BLaER1 treated with 17β-estradiol and CSF1 and Interleukin-3, amounts not matched to agents 10 nM and 100 nM (cell line): ENCODE data around the gene TRIM37.
"Not testable (repeated sequence)": the region's sequence is repeated elsewhere in the genome, so short reads cannot be mapped to it uniquely, and the experiment has no call there.

Experiments
- H3K27ac ChIP-seq, 11 experiments: shearing (Covaris generic); formaldehyde crosslinking; 2 replicates each; pipeline ENCODE4 v1.8.1; 2022
- H3K27me3 ChIP-seq, 11 experiments: shearing (Covaris generic); formaldehyde crosslinking; 2 replicates each; pipeline ENCODE4 v1.8.1; 2022
- H3K36me3 ChIP-seq, 11 experiments: shearing (Covaris generic); formaldehyde crosslinking; 2 replicates each; pipeline ENCODE4 v1.8.1; 2022
- H3K4me1 ChIP-seq, 10 experiments: shearing (Covaris generic); formaldehyde crosslinking; 2 replicates each; pipeline ENCODE4 v1.8.1; 2022
- H3K4me2 ChIP-seq, 11 experiments: shearing (Covaris generic); formaldehyde crosslinking; 2 replicates each; pipeline ENCODE4 v1.8.1; 2022
- H3K4me3 ChIP-seq, 10 experiments: shearing (Covaris generic); formaldehyde crosslinking; 2 replicates each; pipeline ENCODE4 v1.8.1; 2022
- H3K9ac ChIP-seq, 11 experiments: shearing (Covaris generic); formaldehyde crosslinking; 2 replicates each; pipeline ENCODE4 v1.8.1; 2022
- H3K9me3 ChIP-seq, 11 experiments: shearing (Covaris generic); formaldehyde crosslinking; replicated peaks in 1 of 11; 2 replicates each; pipeline ENCODE4 v1.8.1; 2022
- H4K20me1 ChIP-seq, 11 experiments: shearing (Covaris generic); formaldehyde crosslinking; 2 replicates each; pipeline ENCODE4 v1.8.1; 2022
- Cebpa-rat ChIP-seq, 11 experiments: shearing (Covaris generic); IDR thresholded peaks; 2 replicates each; pipeline ENCODE4 v1.8.1; 2022

Gene TRIM37

DNA sequence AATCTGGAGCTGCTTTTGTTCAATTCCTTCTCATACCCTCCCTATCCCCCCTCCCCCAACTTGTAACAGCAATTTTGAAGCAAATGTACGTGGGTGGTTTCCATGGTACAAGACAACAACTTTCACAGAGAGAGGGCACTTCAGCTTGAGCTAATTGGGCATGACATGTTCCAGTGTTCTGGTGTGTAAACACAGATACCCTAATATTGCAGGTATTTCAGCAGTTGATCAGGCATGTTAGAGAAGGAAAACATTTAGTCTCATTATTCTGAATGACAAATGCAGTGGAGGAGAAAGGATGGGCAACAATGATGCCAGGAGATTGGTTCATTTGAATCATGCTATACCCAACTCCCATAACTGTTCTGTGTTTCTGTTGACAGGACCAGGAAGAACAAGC, 137.5 kb downstream of the TRIM37 start:
- H4K20me1 ChIP-seq, result no peaks in the 10 kb centered on the region
- no peak for TF ChIP-seq Cebpa-rat (IDR thresholded peaks at IDR 0.05)
- 0 out of 22 replicates have a peak, but pooled peaks cover 0 to 4% (median 0%) of the 10 kb centered on the region in 11 experiments for H3K36me3 ChIP-seq
- no peak overlapping the region for H3K9ac ChIP-seq
- no peaks in the 10 kb centered on the region for H3K27me3 ChIP-seq
- no peaks in the 10 kb centered on the region for H3K9me3 ChIP-seq
- no peak overlapping the region for H3K27ac ChIP-seq
- H3K4me3 ChIP-seq, result no peak overlapping the region
- H3K4me2 ChIP-seq, result peak overlapping the region; percentile 35 to 69 (median 56); a peak in 20 of 22 replicates
- peaks cover 16 to 24% (median 20%) of the 10 kb centered on the region in 10 experiments for H3K4me1 ChIP-seq

DNA sequence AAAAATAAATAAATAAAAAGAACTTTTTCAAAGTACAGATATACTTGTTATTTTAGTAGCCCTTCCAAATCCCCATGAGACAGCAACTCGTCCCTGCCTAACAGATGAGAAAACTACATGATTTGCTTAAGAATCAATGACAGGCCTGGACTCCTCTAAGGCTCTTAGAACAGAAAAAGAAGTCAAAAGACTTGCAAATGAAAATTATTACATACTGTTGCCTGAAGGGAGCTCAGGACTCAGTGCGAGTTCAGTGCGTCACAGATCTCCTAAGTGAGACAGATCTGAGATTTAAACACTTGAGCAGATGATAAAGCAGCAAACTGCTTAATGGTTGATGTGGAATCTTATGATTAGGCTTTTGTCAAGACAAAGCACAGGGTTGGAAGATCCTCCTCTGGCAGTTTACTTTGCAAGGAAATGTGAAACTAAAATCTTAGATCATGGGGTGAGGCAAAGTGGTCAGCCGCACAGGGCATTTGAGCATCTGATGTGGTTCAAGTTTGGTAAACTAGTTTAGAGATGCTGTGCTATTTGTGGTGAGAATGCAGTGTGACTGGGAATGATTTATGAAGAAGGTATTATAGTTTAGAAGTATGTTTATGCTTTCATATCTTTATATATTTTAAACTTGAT, 138.1 kb downstream of the TRIM37 start:
- Histone ChIP-seq H3K36me3 (0 out of 22 replicates have a peak, but pooled peaks cover 0 to 4% (median 0%) of the 10 kb centered on the region in 11 experiments), H3K27ac (no peak overlapping the region; a peak in 1 of 22 replicates), H3K4me3 (no peak overlapping the region), H3K9me3 (no peaks in the 10 kb centered on the region), H3K4me1 (peaks cover 11 to 18% (median 16%) of the 10 kb centered on the region in 10 experiments), H3K9ac (peak overlapping the region in 3 of 11 experiments; percentile 12 to 31 (median 20); a peak in 2 of 22 replicates), H4K20me1 (no peaks in the 10 kb centered on the region), H3K27me3 (no peaks in the 10 kb centered on the region), H3K4me2 (peak overlapping the region; percentile 35 to 69 (median 56); a peak in 21 of 22 replicates)
- TF ChIP-seq Cebpa-rat (IDR thresholded peaks at IDR 0.05), result no peak

DNA sequence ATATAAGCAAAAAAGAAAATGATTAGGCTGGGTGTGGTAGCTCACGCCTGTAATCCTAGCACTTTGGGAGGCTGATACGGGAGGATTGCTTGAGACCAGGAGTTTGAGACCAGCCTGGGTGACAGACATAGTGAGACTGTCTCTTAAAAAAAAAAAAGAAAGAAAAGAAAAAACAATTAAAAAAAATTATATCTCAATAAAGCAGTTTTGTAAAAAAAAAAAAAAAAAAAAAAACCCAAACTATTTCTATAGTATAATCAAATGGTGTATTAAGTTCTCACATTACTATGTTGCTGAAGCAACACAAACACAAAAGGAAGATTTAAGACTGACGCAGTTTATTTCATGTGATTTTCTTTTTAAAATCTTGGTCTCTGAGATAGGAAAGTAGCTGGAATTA, 140.5 kb downstream of the TRIM37 start:
- Histone ChIP-seq H4K20me1 (no peaks in the 10 kb centered on the region), H3K4me3 (no peak overlapping the region), H3K4me2 (no peak overlapping the region), H3K27me3 (no peaks in the 10 kb centered on the region), H3K9me3 (no peaks in the 10 kb centered on the region), H3K36me3 (no peaks in the 10 kb centered on the region), H3K27ac (no peak overlapping the region), H3K9ac (no peak overlapping the region), H3K4me1 (peaks cover 11 to 18% (median 15%) of the 10 kb centered on the region in 10 experiments)
- TF ChIP-seq Cebpa-rat (IDR thresholded peaks at IDR 0.05), result no peak

DNA sequence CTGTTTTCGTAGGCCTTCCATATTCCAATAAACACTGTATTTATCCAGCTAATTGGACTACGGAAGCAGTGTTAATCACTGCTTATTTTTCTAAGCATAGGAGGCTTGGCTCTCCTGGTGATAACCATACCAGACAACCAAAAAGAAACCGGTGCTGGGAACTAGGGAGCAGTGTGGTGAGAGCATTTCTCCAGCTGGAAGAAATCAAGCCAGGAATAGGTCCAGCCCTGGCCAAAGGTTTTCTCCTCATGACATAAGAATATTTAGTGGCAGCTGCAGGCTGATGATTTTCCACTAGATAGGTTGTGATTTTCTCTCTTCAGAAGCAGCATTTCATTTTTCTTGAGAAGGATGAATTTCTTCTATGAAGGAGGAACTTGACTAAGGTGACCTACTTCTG, 141.5 kb downstream of the TRIM37 start:
- H3K4me3 ChIP-seq, result no peak overlapping the region
- no peaks in the 10 kb centered on the region for H4K20me1 ChIP-seq
- no peaks in the 10 kb centered on the region for H3K36me3 ChIP-seq
- H3K9me3 ChIP-seq, result no peaks in the 10 kb centered on the region
- H3K27me3 ChIP-seq, result no peaks in the 10 kb centered on the region
- peaks cover 9 to 18% (median 15%) of the 10 kb centered on the region in 10 experiments; a peak in 19 of 20 replicates for H3K4me1 ChIP-seq
- H3K4me2 ChIP-seq, result no peak overlapping the region
- H3K9ac ChIP-seq, result no peak overlapping the region
- no peak overlapping the region for H3K27ac ChIP-seq
- TF ChIP-seq Cebpa-rat (IDR thresholded peaks at IDR 0.05), result no peak

DNA sequence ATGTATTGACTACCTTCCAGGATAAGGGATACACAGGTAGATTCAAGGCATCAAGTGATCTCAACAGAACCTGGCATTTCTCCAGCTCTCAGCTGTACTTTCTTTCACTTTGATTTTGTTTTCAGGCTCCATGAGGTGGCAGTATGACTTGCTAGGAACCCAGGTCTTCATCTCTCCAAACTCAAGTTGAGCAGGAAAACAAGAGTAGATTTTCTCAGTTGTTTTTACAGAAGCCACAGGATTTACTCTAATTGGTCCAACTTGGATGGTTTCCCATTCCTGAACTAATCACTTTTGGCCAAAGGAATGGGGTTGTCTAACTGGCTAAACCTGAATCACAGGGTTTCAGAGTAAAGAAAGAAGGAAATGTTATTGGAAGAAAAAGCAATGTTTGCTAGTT, 146.6 kb downstream of the TRIM37 start:
- H3K36me3 ChIP-seq, result no peaks in the 10 kb centered on the region
- no peak overlapping the region for H3K9ac ChIP-seq
- H3K4me2 ChIP-seq, result no peak overlapping the region
- H4K20me1 ChIP-seq, result no peaks in the 10 kb centered on the region
- no peaks in the 10 kb centered on the region for H3K27me3 ChIP-seq
- H3K27ac ChIP-seq, result no peak overlapping the region
- no peak overlapping the region for H3K4me3 ChIP-seq
- H3K4me1 ChIP-seq, result no peaks in the 10 kb centered on the region
- H3K9me3 ChIP-seq, result no peaks in the 10 kb centered on the region
- no peak for TF ChIP-seq Cebpa-rat (IDR thresholded peaks at IDR 0.05)

DNA sequence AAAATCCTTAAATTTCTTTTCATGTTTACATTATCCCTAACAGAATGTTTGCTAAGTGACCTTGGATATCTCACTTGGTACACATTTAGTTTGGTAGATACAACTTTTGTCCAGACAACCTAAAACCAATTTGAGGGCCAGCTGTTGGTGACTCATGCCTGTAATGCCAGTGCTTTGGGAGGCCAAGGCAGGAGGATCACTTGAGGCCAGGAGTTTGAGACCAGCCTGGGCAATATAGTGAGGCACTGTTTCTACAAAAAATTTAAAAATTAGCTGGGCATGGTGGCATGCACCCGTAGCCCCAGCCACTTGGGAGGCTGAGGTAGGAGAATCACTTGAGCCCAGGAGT, 149.0 kb downstream of the TRIM37 start:
- H3K4me3 ChIP-seq, H3K4me2 ChIP-seq, H3K27ac ChIP-seq, H3K27me3 ChIP-seq, H3K9me3 ChIP-seq, H3K36me3 ChIP-seq, H4K20me1 ChIP-seq, H3K9ac ChIP-seq: not testable (repeated sequence)
- peaks cover 0 to 17% (median 8%) of the 10 kb centered on the region in 10 experiments; a peak in 12 of 20 replicates for H3K4me1 ChIP-seq

DNA sequence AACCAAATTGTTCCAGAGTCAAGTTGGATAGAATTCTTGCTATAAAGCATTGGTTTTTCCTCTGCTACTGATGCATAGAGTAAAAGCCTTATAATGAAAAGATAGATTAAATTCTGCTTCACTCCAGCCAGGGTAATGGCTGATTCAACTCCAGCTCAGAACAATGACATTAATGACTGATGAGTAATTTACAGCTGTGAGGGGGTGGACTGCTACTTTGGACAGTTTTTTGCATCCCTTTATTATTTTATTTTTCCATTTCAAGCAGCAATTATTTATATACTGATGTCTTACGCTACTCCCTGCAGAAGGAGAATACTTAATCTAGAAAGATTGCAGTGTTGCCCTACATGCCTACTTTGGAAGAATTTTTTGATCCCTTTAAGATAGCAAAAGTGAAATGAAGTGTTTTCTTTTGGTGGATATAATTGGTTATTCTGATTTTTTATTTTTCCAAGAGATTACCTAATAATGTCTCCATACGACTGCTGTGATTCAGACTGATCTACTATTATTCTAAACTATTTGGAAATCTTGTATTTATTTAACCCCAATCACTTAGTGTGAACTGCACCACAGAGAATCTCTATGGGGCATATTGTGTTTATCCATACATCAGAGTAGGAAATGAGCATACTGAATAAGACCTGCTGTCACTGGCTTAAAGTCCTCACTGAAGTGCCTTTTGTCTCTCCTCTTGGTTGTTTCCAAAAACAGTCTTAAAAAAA, 149.5 kb downstream of the TRIM37 start:
- Histone ChIP-seq H3K36me3 (peaks cover 0 to 3% (median 0%) of the 10 kb centered on the region in 11 experiments; a peak in 1 of 22 replicates), H3K9me3 (peaks cover 5 to 12% (median 10%) of the 10 kb centered on the region in 11 experiments), H3K4me1 (peaks cover 0 to 17% (median 8%) of the 10 kb centered on the region in 10 experiments; a peak in 12 of 20 replicates), H4K20me1 (no peaks in the 10 kb centered on the region), H3K4me3 (no peak overlapping the region), H3K4me2 (no peak overlapping the region), H3K9ac (no peak overlapping the region), H3K27me3 (no peaks in the 10 kb centered on the region), H3K27ac (no peak overlapping the region)
- no peak for TF ChIP-seq Cebpa-rat (IDR thresholded peaks at IDR 0.05)

DNA sequence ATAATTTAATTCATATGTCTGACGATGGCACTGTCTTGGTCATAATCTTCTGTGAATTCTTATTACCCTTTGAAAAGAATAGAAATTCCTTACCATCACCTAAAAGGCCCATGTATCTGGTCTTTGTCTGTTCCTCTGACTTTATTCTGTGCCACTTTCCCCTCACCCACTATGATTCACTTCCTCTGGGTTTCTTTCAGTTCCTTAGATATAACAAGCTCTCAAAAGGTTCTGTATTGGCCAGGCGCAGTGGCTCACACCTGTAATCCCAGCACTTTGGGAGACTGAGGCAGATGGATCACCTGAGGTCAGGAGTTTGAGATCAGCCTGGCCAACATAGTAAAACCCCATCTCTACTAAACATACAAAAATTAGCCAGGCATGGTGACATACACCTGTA, 152.3 kb downstream of the TRIM37 start:
- Histone ChIP-seq H3K4me2 (peak overlapping the region in 6 of 11 experiments; percentile 3 to 62 (median 50); a peak in 10 of 22 replicates), H3K4me1 (peaks cover 0 to 17% (median 8%) of the 10 kb centered on the region in 10 experiments; a peak in 12 of 20 replicates), H3K9me3 (peaks cover 33 to 40% (median 39%) of the 10 kb centered on the region in 11 experiments), H3K36me3 (peaks cover 0 to 16% (median 4%) of the 10 kb centered on the region in 11 experiments; a peak in 4 of 22 replicates), H3K27ac (peak overlapping the region in 1 of 11 experiments; percentile 14; a peak in 1 of 22 replicates)
- H3K27me3 ChIP-seq, H3K9ac ChIP-seq, H4K20me1 ChIP-seq, H3K4me3 ChIP-seq: not testable (repeated sequence)

DNA sequence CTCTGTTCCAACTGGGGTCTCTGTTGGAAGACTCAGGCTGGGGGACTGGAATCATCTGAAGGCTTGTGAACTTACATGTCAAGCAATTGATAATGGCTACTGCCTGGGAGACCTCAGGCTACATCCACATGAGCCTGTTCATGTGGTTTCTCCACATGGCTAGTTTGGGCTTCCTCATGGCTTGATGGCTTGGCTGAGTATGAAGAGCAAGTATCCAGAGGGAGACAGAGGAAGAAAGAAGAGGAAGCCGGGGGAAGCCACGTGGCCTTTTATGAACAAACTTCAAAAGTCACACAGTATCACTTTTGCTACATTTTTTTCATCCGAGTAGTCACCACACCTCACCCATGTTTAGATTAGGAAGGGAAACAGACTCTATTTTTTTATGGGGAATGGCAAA, 158.9 kb downstream of the TRIM37 start:
- Histone ChIP-seq H3K9ac (no peak overlapping the region), H3K4me1 (peaks cover 0 to 26% (median 9%) of the 10 kb centered on the region in 10 experiments; a peak in 11 of 20 replicates), H3K36me3 (peaks cover 0 to 16% (median 4%) of the 10 kb centered on the region in 11 experiments; a peak in 4 of 22 replicates), H3K4me2 (peak overlapping the region in 4 of 11 experiments; percentile 4 to 56 (median 34); a peak in 5 of 22 replicates), H3K27ac (no peak overlapping the region), H3K9me3 (peaks cover 43 to 61% (median 54%) of the 10 kb centered on the region in 11 experiments), H3K4me3 (no peak overlapping the region), H4K20me1 (no peaks in the 10 kb centered on the region), H3K27me3 (0 out of 22 replicates have a peak, but pooled peaks cover 0 to 9% (median 0%) of the 10 kb centered on the region in 11 experiments)
- no peak for TF ChIP-seq Cebpa-rat (IDR thresholded peaks at IDR 0.05)
